PC-9 (cell line): Measurements from ENCODE around the gene STX2.

Source experiments
- EZH2 ChIP-seq: fragments of 200-600 bp; sonication (generic); IDR thresholded peaks from 2 replicates; pipeline ENCODE4 v1.8.0; 2017; ENCODE audit warnings: antibody characterized with exemption, low read depth
- TF ChIP-seq, protein P1 (sequence below): fragments of 200-600 bp; sonication (generic); conservative IDR thresholded peaks from 2 replicates; pipeline ENCODE4 v1.6.1; 2017; ENCODE audit warnings: mixed run types, antibody characterized with exemption, mild to moderate bottlenecking, moderate library complexity

DNA sequence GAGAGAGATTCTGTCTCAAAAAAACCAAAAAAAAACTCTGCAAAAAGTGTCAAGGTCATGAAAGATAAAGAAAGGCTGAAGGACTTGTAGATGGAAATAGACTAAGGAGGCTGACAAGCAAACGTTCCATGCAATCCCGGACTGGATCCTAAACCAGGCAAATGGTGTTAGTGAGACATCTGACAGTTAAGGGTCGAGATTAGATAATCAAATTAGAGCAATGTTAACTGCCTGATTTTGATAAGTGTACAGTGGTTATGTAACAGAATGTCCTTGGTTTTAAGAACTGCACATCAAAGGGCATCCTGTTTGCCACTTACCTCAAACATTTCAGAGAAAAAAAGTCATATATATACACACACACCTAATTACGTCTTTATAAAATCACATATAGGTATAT lies 29.4 kb upstream of the STX2 start:
- TF ChIP-seq, protein P1, sequence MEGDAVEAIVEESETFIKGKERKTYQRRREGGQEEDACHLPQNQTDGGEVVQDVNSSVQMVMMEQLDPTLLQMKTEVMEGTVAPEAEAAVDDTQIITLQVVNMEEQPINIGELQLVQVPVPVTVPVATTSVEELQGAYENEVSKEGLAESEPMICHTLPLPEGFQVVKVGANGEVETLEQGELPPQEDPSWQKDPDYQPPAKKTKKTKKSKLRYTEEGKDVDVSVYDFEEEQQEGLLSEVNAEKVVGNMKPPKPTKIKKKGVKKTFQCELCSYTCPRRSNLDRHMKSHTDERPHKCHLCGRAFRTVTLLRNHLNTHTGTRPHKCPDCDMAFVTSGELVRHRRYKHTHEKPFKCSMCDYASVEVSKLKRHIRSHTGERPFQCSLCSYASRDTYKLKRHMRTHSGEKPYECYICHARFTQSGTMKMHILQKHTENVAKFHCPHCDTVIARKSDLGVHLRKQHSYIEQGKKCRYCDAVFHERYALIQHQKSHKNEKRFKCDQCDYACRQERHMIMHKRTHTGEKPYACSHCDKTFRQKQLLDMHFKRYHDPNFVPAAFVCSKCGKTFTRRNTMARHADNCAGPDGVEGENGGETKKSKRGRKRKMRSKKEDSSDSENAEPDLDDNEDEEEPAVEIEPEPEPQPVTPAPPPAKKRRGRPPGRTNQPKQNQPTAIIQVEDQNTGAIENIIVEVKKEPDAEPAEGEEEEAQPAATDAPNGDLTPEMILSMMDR, result no peak
- TF ChIP-seq EZH2, result no peak
